Hypothalamus (tissue), 51 donors: Measurements from ENCODE around the gene EWSR1.
"Not testable (repeated sequence)": the region's sequence is repeated elsewhere in the genome, so short reads cannot be mapped to it uniquely, and the experiment has no call there.

Source experiments
- DNase-seq, 51 donors: peaks; one replicate each; lab custom pipeline; 2025; lab: John Stamatoyannopoulos, UW

The EWSR1 gene

GRCh38 chr22:29267858-29268510 is at the start of gene EWSR1, which contains the start of gene RHBDD3:
Gene EWSR1 (plus strand): TSS chr22:29268268. CDS start chr22:29268337, 69 bp downstream.
Gene RHBDD3 (minus strand): TSS chr22:29267981. CDS start chr22:29265626, 2,355 bp downstream.
- peak; percentile 81 to 100 (median 94) for DNase-seq

GRCh38 chr22:29218758-29219408 is 49.2 kb upstream of the EWSR1 start:
- DNase-seq, result no peak

- not testable (repeated sequence) for DNase-seq
These were observed 48.7 kb upstream of the EWSR1 start for GRCh38 chr22:29219409-29219782.

- DNase-seq, result no peak
These were observed 48.0 kb upstream of the EWSR1 start for GRCh38 chr22:29219881-29220670.

- peak in 8 of 51 donors; percentile 16 to 42 (median 28) for DNase-seq
These were observed 43.8 kb upstream of the EWSR1 start for GRCh38 chr22:29224121-29224858.

- no peak for DNase-seq
These were observed 43.1 kb upstream of the EWSR1 start for GRCh38 chr22:29224859-29225410.

GRCh38 chr22:29225422-29226090 is 42.5 kb upstream of the EWSR1 start:
- DNase-seq, result peak in 4 of 51 donors; percentile 11 to 39 (median 25)

- DNase-seq, result no peak
These were observed 41.6 kb upstream of the EWSR1 start for GRCh38 chr22:29226351-29226981.

- no peak for DNase-seq
These were observed 36.8 kb upstream of the EWSR1 start for GRCh38 chr22:29230972-29231875.

- DNase-seq, result peak in 4 of 51 donors; percentile 5 to 27 (median 12)
These were observed 35.8 kb upstream of the EWSR1 start for GRCh38 chr22:29231971-29232959.

- no peak for DNase-seq
These were observed 34.7 kb upstream of the EWSR1 start for GRCh38 chr22:29233277-29233877.

GRCh38 chr22:29240481-29240880 is 27.6 kb upstream of the EWSR1 start:
- DNase-seq, result not testable (repeated sequence)

- DNase-seq, result no peak
These were observed 24.1 kb upstream of the EWSR1 start for GRCh38 chr22:29243874-29244446.

- no peak for DNase-seq
These were observed 23.1 kb upstream of the EWSR1 start for GRCh38 chr22:29244785-29245625.
